HCT116 (cell line): ENCODE data around the gene WDR37. TPM values are rescaled to one million over a fixed set of nuclear protein-coding genes. Genes with fewer than 3 reads are reported as not detected.

ENCODE experiments used
- ATAC-seq: fragments of 200-7000 bp; cut with Tn5 transposase; 2 replicates; pipeline ENCODE4 v1.9.1; 2020; ENCODE audit warnings: mild to moderate bottlenecking, moderate library complexity
- BruUV-seq: library from RNA; stranded (reverse); fragments of 400-500 nt; replicated peaks from 2 replicates; lab custom pipeline; 2021; lab: Mats Ljungman, UMichigan
- CTCF ChIA-PET: fragments of 300-600 bp; sonication (Branson Sonifier 250); formaldehyde crosslinking; loops from one replicate; lab custom pipeline; 2021; ENCODE audit warnings: antibody characterized with exemption; lab: Charles Lee
- POLR2A ChIA-PET: fragments of 300-600, 350-600 bp; sonication (Branson Sonifier 250); formaldehyde crosslinking; loops from one replicate; lab custom pipeline; 2021; ENCODE audit warnings: antibody characterized with exemption; lab: Charles Lee
- RAD21 ChIA-PET, 2 experiments: fragments of 300-600 bp; sonication (Branson Sonifier 250); formaldehyde crosslinking; loops; one replicate each; lab custom pipeline; 2023; ENCODE audit warnings: low total read pairs in 2 of 2; ENCODE audit not compliant: uncharacterized antibody in 2 of 2, unreplicated experiment in 2 of 2, low non-redundant PET in 1 of 2; lab: Charles Lee
- DNase-seq: peaks from one replicate; pipeline ENCODE4 v3.0.0-alpha.2; 2010; ENCODE audit warnings: low read depth, low spot score
- H2AFZ ChIP-seq: fragments of 200-600 bp; shearing (Covaris generic), sonication (generic); 2 replicates; pipeline ENCODE4 v1.6.1; 2017; ENCODE audit warnings: low read depth, mixed run types, mixed read lengths, antibody characterized with exemption, low read length; ENCODE audit not compliant: poor library complexity, severe bottlenecking
- H3K27ac ChIP-seq: 2 replicates; pipeline ENCODE4 v1.5.1; 2012; ENCODE audit warnings: low read depth, low read length
- H3K27me3 ChIP-seq: fragments of 200-600 bp; sonication (generic); 2 replicates; pipeline ENCODE4 v1.6.1; 2016; ENCODE audit warnings: mixed run types, low read length, mixed read lengths; ENCODE audit not compliant: insufficient read depth
- H3K36me3 ChIP-seq, 2 experiments: fragments of 200-500 bp in 1 of 2; fragments of 200-600 bp in 1 of 2; sonication (Bioruptor generic) in 1 of 2; sonication (generic) in 1 of 2; 2 replicates each; pipeline versions ENCODE4 v1.5.1 to v1.6.1; 2014 to 2016; ENCODE audit warnings: low read length in 2 of 2, inconsistent platforms in 1 of 2, mixed read lengths in 1 of 2, mixed run types in 1 of 2; ENCODE audit not compliant: insufficient read depth in 2 of 2, control insufficient read depth in 1 of 2
- H3K4me1 ChIP-seq, 2 experiments: fragments of 200-600 bp in 1 of 2; sonication (generic) in 1 of 2; 2 replicates each; pipeline versions ENCODE4 v1.5.1 to v1.6.1; 2012 to 2017; ENCODE audit warnings: low read length in 2 of 2, inconsistent platforms in 1 of 2, mild to moderate bottlenecking in 1 of 2, mixed read lengths in 1 of 2, mixed run types in 1 of 2, moderate library complexity in 1 of 2; ENCODE audit not compliant: insufficient read depth in 2 of 2, control insufficient read depth in 1 of 2
- H3K4me2 ChIP-seq: fragments of 200-600 bp; sonication (generic); 2 replicates; pipeline ENCODE4 v1.6.1; 2017; ENCODE audit warnings: mixed run types, low read length, mixed read lengths
- H3K4me3 ChIP-seq, 2 experiments: fragments of 200-600 bp in 1 of 2; sonication (generic) in 1 of 2; replicated peaks in 1 of 2; 2 replicates each; pipeline ENCODE4 v1.5.1; 2011 to 2016; ENCODE audit warnings: low read length in 2 of 2, control low read depth in 1 of 2, low read depth in 1 of 2, mild to moderate bottlenecking in 1 of 2, mixed read lengths in 1 of 2, mixed run types in 1 of 2
- H3K79me2 ChIP-seq: fragments of 200-600 bp; sonication (generic); 2 replicates; pipeline ENCODE4 v1.6.1; 2017; ENCODE audit warnings: mild to moderate bottlenecking, mixed run types, low read length, moderate library complexity, mixed read lengths; ENCODE audit not compliant: insufficient read depth
- H3K9ac ChIP-seq: fragments of 200-600 bp; sonication (generic); 2 replicates; pipeline ENCODE4 v1.6.1; 2016; ENCODE audit warnings: low read length, mixed read lengths
- H3K9me2 ChIP-seq: fragments of 200-600 bp; sonication (generic), shearing (Covaris generic); 2 replicates; pipeline ENCODE4 v1.6.1; 2017; ENCODE audit warnings: mixed run types, mild to moderate bottlenecking, moderate library complexity; ENCODE audit not compliant: insufficient read depth
- H3K9me3 ChIP-seq, 2 experiments: fragments of 200-500 bp in 1 of 2; fragments of 200-600 bp in 1 of 2; sonication (Bioruptor generic) in 1 of 2; sonication (generic) in 1 of 2; 2 replicates each; pipeline ENCODE4 v1.6.1; 2014 to 2017; ENCODE audit warnings: low read length in 2 of 2, mixed read lengths in 2 of 2, inconsistent platforms in 1 of 2, low read depth in 1 of 2, mild to moderate bottlenecking in 1 of 2, mixed run types in 1 of 2, moderate library complexity in 1 of 2; ENCODE audit not compliant: control insufficient read depth in 1 of 2, insufficient read depth in 1 of 2
- H4K20me1 ChIP-seq: fragments of 200-600 bp; sonication (generic), shearing (Covaris generic); 2 replicates; pipeline ENCODE4 v1.6.1; 2017; ENCODE audit warnings: mixed run types, mild to moderate bottlenecking, moderate library complexity; ENCODE audit not compliant: insufficient read depth
- ELF1 ChIP-seq: IDR thresholded peaks from 2 replicates; pipeline ENCODE4 v1.6.1; 2012; ENCODE audit warnings: low read depth, borderline replicate concordance
- EZH2 ChIP-seq: fragments of 200-600 bp; sonication (generic); IDR thresholded peaks from 2 replicates; pipeline ENCODE4 v1.6.1; 2017; ENCODE audit warnings: antibody characterized with exemption, mixed run types
- EZH2phosphoT487 ChIP-seq: fragments of 200-600 bp; IDR thresholded peaks from 2 replicates; pipeline ENCODE4 v1.6.1; 2018; ENCODE audit warnings: antibody characterized with exemption, borderline replicate concordance
- FOSL1 ChIP-seq: IDR thresholded peaks from 2 replicates; pipeline ENCODE4 v1.6.1; 2012; ENCODE audit warnings: low read depth
- JUND ChIP-seq: IDR thresholded peaks from 2 replicates; pipeline ENCODE4 v1.6.1; 2012
- POLR2A ChIP-seq: IDR thresholded peaks from 2 replicates; pipeline ENCODE4 v1.7.0; 2011; ENCODE audit warnings: borderline replicate concordance; ENCODE audit not compliant: insufficient read depth, insufficient read length; ENCODE audit errors: extremely low read depth
- POLR2AphosphoS5 ChIP-seq: IDR thresholded peaks from 2 replicates; pipeline ENCODE4 v1.6.1; 2011; ENCODE audit warnings: mild to moderate bottlenecking, low read depth, low read length, moderate library complexity
- RAD21 ChIP-seq: IDR thresholded peaks from 2 replicates; pipeline ENCODE4 v1.6.1; 2012; ENCODE audit warnings: low read depth, mild to moderate bottlenecking
- SIN3A ChIP-seq: IDR thresholded peaks from 2 replicates; pipeline ENCODE4 v1.6.1; 2012; ENCODE audit warnings: low read depth
- SP1 ChIP-seq: IDR thresholded peaks from 2 replicates; pipeline ENCODE4 v1.6.1; 2012; ENCODE audit warnings: low read depth
- SRF ChIP-seq: IDR thresholded peaks from 2 replicates; pipeline ENCODE4 v1.6.1; 2012; ENCODE audit warnings: low read depth
- ZNF274 ChIP-seq: fragments of 200-500 bp; sonication (Bioruptor generic); IDR thresholded peaks from 2 replicates; pipeline ENCODE4 v1.6.1; 2014; ENCODE audit warnings: mild to moderate bottlenecking, low read depth, low read length, inconsistent platforms
- intact Hi-C: fragments of 100-400 bp; cut with micrococcal nuclease; formaldehyde crosslinking; loops from 2 replicates; pipeline ENCODE4 v1.10.0; 2022
- total RNA-seq: library from RNA; stranded (reverse); gene quantifications from one replicate; pipeline ENCODE4 v1.2.1, GENCODE V29; 2021; ENCODE audit not compliant: unreplicated experiment
- TF ChIP-seq, protein P1 (sequence below): IDR thresholded peaks from 2 replicates; pipeline ENCODE4 v1.6.1; 2012
- TF ChIP-seq, protein P2 (sequence below): IDR thresholded peaks from 2 replicates; pipeline ENCODE4 v1.6.1; 2012
- TF ChIP-seq, protein P3 (sequence below): IDR thresholded peaks from 2 replicates; pipeline ENCODE4 v1.6.1; 2012; ENCODE audit warnings: low read depth

WDR37 gene
- total RNA-seq, 1 experiment from 2014 or later = 9.1 TPM

DNA sequence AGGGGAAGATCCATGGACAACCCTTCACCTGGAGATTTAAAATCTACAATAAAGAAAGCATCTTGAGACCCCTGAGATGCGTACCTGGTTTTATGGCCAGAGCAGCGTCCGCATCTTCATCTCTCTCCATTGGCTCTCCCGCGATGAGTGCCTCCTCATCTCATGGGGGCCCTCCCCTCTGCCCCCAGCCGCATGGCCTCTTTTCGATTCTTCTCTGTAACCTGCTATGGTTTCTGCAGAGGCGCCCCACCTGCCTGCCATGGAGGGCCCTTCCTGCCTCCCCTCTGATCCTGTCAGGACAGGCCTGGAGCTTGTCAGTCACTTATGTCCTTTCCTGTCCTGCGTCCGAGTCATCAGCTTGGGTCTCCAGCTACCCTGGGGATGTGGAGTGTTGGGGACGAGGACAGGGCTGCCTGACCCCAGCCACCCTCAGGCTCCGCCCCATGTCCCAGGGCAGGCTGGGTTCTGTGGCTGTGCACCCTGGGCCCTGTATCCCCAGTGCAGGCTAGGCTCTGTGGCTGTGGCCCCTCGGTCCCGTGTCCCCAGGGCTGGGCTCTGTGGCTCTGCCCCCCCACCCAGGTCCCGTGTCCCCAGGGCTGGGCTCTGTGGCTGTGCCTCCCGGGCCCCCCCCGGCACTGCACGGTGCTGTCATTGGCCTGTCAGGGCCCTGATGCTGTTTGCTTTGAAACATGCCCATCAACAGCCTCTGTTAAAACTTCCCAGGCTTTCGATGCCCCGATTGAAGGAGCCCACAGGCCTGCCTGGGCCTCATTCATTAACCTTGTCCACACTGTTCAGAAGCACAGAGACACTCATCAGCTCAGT, 99.8 kb downstream of the WDR37 start:
- ChIA-PET RAD21 (no interaction called here), CTCF (no interaction called here), POLR2A (no interaction called here)
- no peaks in the 10 kb centered on the region for H3K9me2 ChIP-seq
- intact Hi-C loops = no loop called here
- no peak overlapping the region for H2AFZ ChIP-seq
- no peak overlapping the region for H3K27ac ChIP-seq
- BruUV-seq = no TSS peak
- H3K27me3 ChIP-seq = peaks cover 3% of the 10 kb centered on the region; the same call in 1 of the 2 replicates
- H4K20me1 ChIP-seq = no peaks in the 10 kb centered on the region
- no peak overlapping the region for H3K9ac ChIP-seq
- H3K4me1 ChIP-seq = no peaks in the 10 kb centered on the region; a peak in 1 of 4 replicates
- DNase-seq = no peak
- H3K36me3 ChIP-seq = no peaks in the 10 kb centered on the region
- no peaks in the 10 kb centered on the region for H3K79me2 ChIP-seq
- H3K9me3 ChIP-seq = no peaks in the 10 kb centered on the region
- H3K4me2 ChIP-seq = no peak overlapping the region
- no peak for ATAC-seq
- no peak for TF ChIP-seq ZNF274
- TF ChIP-seq, protein P1, sequence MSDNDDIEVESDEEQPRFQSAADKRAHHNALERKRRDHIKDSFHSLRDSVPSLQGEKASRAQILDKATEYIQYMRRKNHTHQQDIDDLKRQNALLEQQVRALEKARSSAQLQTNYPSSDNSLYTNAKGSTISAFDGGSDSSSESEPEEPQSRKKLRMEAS = no peak
- TF ChIP-seq FOSL1 = no peak
- TF ChIP-seq, protein P2, sequence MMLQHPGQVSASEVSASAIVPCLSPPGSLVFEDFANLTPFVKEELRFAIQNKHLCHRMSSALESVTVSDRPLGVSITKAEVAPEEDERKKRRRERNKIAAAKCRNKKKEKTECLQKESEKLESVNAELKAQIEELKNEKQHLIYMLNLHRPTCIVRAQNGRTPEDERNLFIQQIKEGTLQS = no peak
- TF ChIP-seq ELF1 = no peak
- TF ChIP-seq SP1 = no peak
- TF ChIP-seq, protein P3, sequence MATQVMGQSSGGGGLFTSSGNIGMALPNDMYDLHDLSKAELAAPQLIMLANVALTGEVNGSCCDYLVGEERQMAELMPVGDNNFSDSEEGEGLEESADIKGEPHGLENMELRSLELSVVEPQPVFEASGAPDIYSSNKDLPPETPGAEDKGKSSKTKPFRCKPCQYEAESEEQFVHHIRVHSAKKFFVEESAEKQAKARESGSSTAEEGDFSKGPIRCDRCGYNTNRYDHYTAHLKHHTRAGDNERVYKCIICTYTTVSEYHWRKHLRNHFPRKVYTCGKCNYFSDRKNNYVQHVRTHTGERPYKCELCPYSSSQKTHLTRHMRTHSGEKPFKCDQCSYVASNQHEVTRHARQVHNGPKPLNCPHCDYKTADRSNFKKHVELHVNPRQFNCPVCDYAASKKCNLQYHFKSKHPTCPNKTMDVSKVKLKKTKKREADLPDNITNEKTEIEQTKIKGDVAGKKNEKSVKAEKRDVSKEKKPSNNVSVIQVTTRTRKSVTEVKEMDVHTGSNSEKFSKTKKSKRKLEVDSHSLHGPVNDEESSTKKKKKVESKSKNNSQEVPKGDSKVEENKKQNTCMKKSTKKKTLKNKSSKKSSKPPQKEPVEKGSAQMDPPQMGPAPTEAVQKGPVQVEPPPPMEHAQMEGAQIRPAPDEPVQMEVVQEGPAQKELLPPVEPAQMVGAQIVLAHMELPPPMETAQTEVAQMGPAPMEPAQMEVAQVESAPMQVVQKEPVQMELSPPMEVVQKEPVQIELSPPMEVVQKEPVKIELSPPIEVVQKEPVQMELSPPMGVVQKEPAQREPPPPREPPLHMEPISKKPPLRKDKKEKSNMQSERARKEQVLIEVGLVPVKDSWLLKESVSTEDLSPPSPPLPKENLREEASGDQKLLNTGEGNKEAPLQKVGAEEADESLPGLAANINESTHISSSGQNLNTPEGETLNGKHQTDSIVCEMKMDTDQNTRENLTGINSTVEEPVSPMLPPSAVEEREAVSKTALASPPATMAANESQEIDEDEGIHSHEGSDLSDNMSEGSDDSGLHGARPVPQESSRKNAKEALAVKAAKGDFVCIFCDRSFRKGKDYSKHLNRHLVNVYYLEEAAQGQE = no peak
- TF ChIP-seq SRF = no peak
- no peak for TF ChIP-seq POLR2AphosphoS5
- no peak for TF ChIP-seq JUND
- TF ChIP-seq EZH2phosphoT487 = no peak
- TF ChIP-seq EZH2 = no peak
- no peak for TF ChIP-seq RAD21
- TF ChIP-seq POLR2A = no peak
- no peak for TF ChIP-seq SIN3A
- no peak overlapping the region for H3K4me3 ChIP-seq
